Activated T-helper 9 cell treated with anti-CD3 and anti-CD28 coated beads, Interleukin-2, amount 50 U/mL, for 16 hours (primary cell): ENCODE data around the gene OBP2B.
"Not testable (repeated sequence)": the region's sequence is repeated elsewhere in the genome, so short reads cannot be mapped to it uniquely, and the experiment has no call there.

Source experiments
- DNase-seq: peaks from one replicate; pipeline ENCODE4 v3.0.0-alpha.2; 2020; ENCODE audit warnings: low read depth

The OBP2B gene

GRCh38 chr9:133208880-133209300 lies at the start of gene OBP2B:
OBP2B (minus strand) TSS chr9:133209250; CDS start chr9:133209199, 51 bp downstream.
- DNase-seq = not testable (repeated sequence)

- DNase-seq = no peak
These were observed 49.3 kb upstream of the OBP2B start for GRCh38 chr9:133258061-133259015.

DNA sequence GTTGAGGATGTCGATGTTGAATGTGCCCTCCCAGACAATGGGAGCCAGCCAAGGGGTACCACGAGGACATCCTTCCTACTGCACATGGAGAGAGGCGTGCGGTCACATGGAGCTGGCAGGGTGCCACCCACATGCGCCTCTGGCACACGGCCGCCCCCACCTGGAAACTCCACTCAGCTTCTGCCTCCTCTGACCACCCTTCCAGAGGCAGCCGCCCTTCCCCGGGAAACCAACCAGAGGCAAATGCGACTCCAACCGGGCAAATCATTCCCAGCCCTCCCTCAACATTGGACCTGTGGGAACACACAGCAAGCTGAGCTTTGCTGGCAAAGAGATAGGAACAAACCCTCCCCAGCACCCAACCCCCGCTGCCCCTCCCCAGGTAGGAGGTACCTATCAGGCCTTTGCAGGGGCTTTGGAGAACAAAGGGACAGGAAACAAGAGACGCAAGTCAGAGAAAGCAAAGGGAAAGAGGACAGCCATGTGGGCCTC lies 48.5 kb upstream of the OBP2B start:
- no peak for DNase-seq

- DNase-seq = no peak
These were observed 47.6 kb upstream of the OBP2B start for GRCh38 chr9:133256686-133257091.

- DNase-seq = no peak
These were observed 47.0 kb upstream of the OBP2B start for GRCh38 chr9:133256136-133256461.

DNA sequence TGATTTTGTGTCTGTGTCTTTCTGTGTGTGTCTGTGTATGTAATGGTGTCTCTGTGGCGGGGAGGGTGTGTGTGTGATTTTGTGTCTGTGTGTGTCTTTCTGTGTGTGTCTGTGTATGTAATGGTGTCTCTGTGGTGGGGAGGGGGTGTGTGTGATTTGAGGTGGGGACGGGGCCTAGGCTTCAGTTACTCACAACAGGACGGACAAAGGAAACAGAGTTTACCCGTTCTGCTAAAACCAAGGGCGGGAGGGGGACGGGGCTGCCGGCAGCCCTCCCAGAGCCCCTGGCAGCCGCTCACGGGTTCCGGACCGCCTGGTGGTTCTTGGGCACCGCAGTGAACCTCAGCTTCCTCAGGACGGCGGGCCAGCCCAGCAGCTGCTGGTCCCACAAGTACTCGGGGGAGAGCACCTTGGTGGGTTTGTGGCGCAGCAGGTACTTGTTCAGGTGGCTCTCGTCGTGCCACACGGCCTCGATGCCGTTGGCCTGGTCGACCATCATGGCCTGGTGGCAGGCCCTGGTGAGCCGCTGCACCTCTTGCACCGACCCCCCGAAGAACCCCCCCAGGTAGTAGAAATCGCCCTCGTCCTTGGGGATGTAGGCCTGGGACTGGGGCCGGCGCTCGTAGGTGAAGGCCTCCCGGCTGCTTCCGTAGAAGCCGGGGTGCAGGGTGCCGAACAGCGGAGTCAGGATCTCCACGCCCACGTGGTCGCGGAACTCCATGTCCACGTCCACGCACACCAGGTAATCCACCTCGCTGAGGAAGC lies 46.5 kb upstream of the OBP2B start:
- DNase-seq = no peak

GRCh38 chr9:133254471-133254870 lies 45.4 kb upstream of the OBP2B start:
- DNase-seq = no peak

- no peak for DNase-seq
These were observed 44.2 kb upstream of the OBP2B start for GRCh38 chr9:133253268-133253667.

DNA sequence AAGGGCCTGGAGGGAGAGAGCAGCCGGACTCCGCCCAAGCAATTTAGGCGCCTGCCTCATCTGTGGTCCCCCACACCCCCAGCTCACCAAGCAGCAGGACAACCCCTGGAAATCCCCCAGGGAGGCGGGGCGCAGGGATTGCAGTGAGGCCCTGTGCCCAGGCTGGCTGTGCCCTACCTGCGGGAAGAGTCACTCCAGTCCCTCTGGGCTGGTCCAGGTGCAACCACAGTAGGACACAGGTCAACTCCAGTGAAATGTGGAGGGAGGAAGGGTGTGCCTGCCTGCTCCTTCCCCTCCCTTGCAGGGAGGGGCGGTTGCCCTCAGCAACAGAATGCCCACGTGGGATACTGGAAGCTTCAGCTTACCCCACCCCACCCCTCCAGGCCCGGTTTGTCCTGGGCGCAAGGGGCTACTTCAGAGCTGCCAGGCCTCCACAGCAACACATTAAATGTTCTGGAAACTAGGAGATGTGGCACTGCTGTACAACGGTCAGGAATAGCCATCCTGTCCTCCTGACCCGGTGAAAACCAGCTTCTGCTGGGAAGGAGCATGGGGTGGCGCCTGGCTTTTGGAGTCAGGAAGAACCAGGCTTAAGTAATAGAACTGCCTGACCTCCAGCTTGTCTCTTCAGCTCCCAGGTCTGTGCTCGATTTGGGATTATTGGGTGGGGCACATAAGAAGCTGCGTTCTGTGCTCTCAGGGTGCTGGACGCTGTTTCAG lies 43.4 kb upstream of the OBP2B start:
- no peak for DNase-seq

GRCh38 chr9:133251773-133252172 lies 42.7 kb upstream of the OBP2B start:
- no peak for DNase-seq

DNA sequence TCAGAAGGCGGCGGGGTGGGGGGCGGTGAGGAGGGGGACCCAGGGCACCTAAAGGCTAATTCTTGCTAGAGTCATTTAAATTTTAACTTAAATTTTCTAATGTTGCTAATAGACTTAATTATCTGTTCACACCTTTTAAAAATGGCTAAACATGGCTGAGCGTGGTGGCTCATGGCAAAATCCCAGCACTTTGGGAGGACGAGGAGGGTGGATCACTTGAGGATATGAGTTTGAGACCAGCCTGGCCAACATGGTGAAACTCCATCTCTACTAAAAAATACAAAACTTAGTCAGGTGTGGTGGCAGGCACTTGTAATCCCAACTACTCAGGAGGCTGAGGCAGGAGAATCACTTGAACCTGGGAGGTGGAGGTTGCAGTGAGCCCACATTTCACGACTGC lies 42.2 kb upstream of the OBP2B start:
- DNase-seq = not testable (repeated sequence)

DNA sequence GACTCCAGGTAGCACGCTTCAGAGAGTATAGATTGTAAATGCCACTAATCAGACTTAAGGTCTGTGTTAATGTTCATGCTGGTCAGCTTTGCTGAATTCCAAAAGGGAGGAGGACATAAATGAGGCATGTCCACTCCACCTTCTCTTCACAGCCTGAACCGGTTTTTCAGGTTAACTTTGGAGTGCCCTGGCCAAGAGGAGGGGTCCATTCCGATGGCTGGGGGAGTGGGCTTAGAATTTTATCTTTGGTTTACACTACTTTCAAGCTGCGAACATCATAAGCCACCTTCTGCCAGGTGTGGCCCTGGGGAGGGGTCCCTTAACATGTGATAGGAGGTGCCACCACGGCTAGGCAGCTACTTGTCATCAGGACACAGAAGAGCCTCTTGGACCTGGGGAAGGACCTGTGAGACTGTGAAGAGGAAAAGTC lies 41.7 kb upstream of the OBP2B start:
- no peak for DNase-seq

- DNase-seq = no peak
These were observed 40.3 kb upstream of the OBP2B start for GRCh38 chr9:133249337-133249736.

DNA sequence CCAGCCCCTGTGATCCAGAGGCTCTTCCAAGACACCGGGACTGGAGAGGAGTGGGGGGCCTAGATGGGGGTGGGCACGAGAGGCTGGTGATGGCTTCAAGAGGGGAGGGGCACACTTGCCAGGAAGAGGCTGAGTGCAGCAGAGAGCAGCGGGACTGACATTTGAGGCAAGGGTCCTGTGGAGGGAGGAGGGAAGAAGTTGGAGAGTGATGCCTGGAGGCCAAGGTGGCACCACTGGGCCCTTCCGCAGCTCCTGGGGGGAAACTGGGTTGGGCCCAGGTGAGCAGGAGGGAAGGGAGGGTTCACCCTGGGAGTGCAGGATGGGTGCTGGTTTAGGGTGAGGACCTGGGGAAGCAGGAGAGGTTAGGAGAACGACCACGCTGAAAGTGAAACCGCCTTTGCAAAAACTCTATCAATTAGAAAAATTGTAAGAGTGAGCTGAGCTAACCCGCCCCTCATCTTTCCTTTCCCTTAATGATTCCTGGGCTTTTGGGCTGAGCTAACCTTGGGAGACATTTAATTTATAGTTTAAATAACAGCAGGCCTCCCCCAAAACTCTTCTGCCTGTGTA lies 39.8 kb upstream of the OBP2B start:
- DNase-seq = no peak

DNA sequence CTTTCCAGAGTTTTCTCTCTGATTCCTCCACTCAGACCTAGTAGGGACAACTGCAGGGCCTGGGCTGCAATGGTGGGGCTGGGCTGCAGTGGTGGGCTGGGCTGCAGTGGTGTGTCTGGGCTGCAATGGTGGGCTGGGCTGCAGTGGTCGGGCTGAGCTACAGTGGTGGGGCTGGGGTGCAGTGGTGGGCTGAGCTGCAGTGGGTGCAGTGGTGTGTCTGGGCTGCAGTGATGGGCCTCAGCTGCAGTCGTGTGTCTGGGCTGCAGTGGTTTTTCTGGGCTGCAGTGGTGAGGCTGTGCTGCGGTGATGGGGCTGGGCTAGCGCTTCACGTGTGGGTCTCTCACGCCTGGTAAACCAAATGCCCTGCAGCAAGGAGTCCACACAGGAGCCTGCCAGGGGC lies 38.6 kb upstream of the OBP2B start:
- no peak for DNase-seq

DNA sequence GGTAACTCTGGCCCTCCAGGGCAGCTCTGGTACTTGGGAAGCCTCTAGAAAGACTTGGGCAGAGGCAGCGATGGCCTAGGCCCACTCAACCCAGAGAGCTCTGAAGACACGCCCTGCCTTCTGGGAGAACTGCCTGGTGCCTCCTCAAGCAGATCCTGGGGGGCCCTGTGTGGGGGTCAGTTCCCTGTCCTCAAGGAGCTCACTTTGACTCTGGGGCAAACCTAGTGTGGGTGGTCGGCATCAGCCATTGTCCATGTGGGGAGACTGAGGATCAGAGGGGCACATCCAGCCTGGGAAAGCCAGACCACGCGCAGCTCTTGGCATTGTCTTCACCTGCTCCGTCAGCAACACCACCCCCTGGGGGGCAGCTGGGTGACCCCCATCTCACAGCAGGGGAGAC lies 37.9 kb upstream of the OBP2B start:
- no peak for DNase-seq

GRCh38 chr9:133246562-133246961 lies 37.5 kb upstream of the OBP2B start:
- no peak for DNase-seq

GRCh38 chr9:133242991-133243390 lies 33.9 kb upstream of the OBP2B start:
- no peak for DNase-seq

- DNase-seq = no peak
These were observed 33.2 kb upstream of the OBP2B start for GRCh38 chr9:133242241-133242640.

GRCh38 chr9:133239533-133240090 lies 30.6 kb upstream of the OBP2B start:
- no peak for DNase-seq

- DNase-seq = peak; percentile 36
These were observed 29.9 kb upstream of the OBP2B start for GRCh38 chr9:133238851-133239532.
